ENCODE measurements around the gene API5. TPM values are rescaled to one million over a fixed set of nuclear protein-coding genes. Genes with fewer than 3 reads are reported as not detected.

API5 gene
- total RNA-seq, 2 experiments from 2014 or later, result 133 to 163 TPM

GRCh38 chr11:43360361-43361032, 48.7 kb downstream of the API5 start:
- ATAC-seq (no peak), DNase-seq (no peak)
- intact Hi-C loops (cut with DNase I, micrococcal nuclease), result no loop called here
- peak overlapping the region; percentile 98 for H3K4me3 Mint-ChIP-seq
- peaks cover 46% of the 10 kb centered on the region for H3K4me1 Mint-ChIP-seq
- no peaks in the 10 kb centered on the region for H3K27me3 Mint-ChIP-seq
- peak overlapping the region; percentile 93 for H3K27ac Mint-ChIP-seq
- CTCF ChIA-PET, result interaction anchor here (0.6 to 1.2 kb wide), 3 partner anchors 49 to 521 kb away, joined by 3 to 5 read pairs (median 3); partner anchors contain the start of gene API5
- POLR2A ChIA-PET, result interaction anchor here (1.1 kb wide), 1 partner anchor 19 kb away, joined by 3 read pairs; no protein-coding TSS in a partner anchor
- peaks cover 17% of the 10 kb centered on the region for H3K36me3 Mint-ChIP-seq (ENCODE audit: low read depth)
- H3K9me3 Mint-ChIP-seq (ENCODE audit: low read depth), result no peaks in the 10 kb centered on the region

GRCh38 chr11:43366677-43367076, 54.9 kb downstream of the API5 start:
- Mint-ChIP-seq H3K27me3 (no peaks in the 10 kb centered on the region), H3K36me3 (ENCODE audit: low read depth) (peaks cover 31% of the 10 kb centered on the region), H3K27ac (no peak overlapping the region), H3K4me1 (peaks cover 58% of the 10 kb centered on the region), H3K9me3 (ENCODE audit: low read depth) (no peaks in the 10 kb centered on the region), H3K4me3 (no peak overlapping the region)
- intact Hi-C loops (cut with DNase I, micrococcal nuclease), result no loop called here
- CTCF ChIA-PET, result no interaction called here
- DNase-seq (no peak), ATAC-seq (no peak)
- POLR2A ChIA-PET, result interaction anchor here (1.1 kb wide), 1 partner anchor 55 kb away, joined by 3 read pairs; the partner anchor contains the start of gene API5

- ATAC-seq, result peak; percentile 51
- POLR2A ChIA-PET, result interaction anchor here (1.1 to 1.3 kb wide), 2 partner anchors 9 to 55 kb away, joined by 3 to 6 read pairs; partner anchors contain the start of genes API5 and TTC17
- no peak for DNase-seq
- Mint-ChIP-seq H3K36me3 (ENCODE audit: low read depth) (peaks cover 28% of the 10 kb centered on the region), H3K27me3 (no peaks in the 10 kb centered on the region), H3K9me3 (ENCODE audit: low read depth) (no peaks in the 10 kb centered on the region), H3K4me3 (no peak overlapping the region), H3K4me1 (peaks cover 52% of the 10 kb centered on the region), H3K27ac (no peak overlapping the region)
- CTCF ChIA-PET, result interaction anchor here (0.7 kb wide), 1 partner anchor 17 kb away, joined by 4 read pairs; no protein-coding TSS in a partner anchor
- intact Hi-C loops (cut with DNase I, micrococcal nuclease), result no loop called here
Observed at GRCh38 chr11:43367382-43368178, 55.8 kb downstream of the API5 start.

GRCh38 chr11:43376065-43376464, 64.3 kb downstream of the API5 start:
- intact Hi-C loops (cut with DNase I, micrococcal nuclease), result no loop called here
- no peak overlapping the region for H3K27ac Mint-ChIP-seq
- no peaks in the 10 kb centered on the region for H3K27me3 Mint-ChIP-seq
- ChIA-PET POLR2A (no interaction called here), CTCF (no interaction called here)
- H3K36me3 Mint-ChIP-seq (ENCODE audit: low read depth), result peaks cover 27% of the 10 kb centered on the region
- H3K4me3 Mint-ChIP-seq, result no peak overlapping the region
- peaks cover 17% of the 10 kb centered on the region for H3K4me1 Mint-ChIP-seq
- no peak for DNase-seq
- no peak for ATAC-seq
- H3K9me3 Mint-ChIP-seq (ENCODE audit: low read depth), result no peaks in the 10 kb centered on the region

GRCh38 chr11:43376594-43376993, 64.8 kb downstream of the API5 start:
- Mint-ChIP-seq H3K9me3 (ENCODE audit: low read depth) (no peaks in the 10 kb centered on the region), H3K4me1 (peaks cover 15% of the 10 kb centered on the region), H3K4me3 (no peak overlapping the region), H3K27ac (no peak overlapping the region), H3K36me3 (ENCODE audit: low read depth) (peaks cover 28% of the 10 kb centered on the region), H3K27me3 (no peaks in the 10 kb centered on the region)
- DNase-seq, result no peak
- peak; percentile 63 for ATAC-seq
- ChIA-PET CTCF (no interaction called here), POLR2A (no interaction called here)
- intact Hi-C loops (cut with DNase I, micrococcal nuclease), result no loop called here

- POLR2A ChIA-PET, result no interaction called here
- CTCF ChIA-PET, result interaction anchor here (1.2 kb wide), 1 partner anchor 9 kb away, joined by 4 read pairs; no protein-coding TSS in a partner anchor
- ATAC-seq, result no peak
Observed at GRCh38 chr11:43377389-43377788, 65.6 kb downstream of the API5 start.

GRCh38 chr11:43378897-43379296, 67.1 kb downstream of the API5 start:
- no peak overlapping the region for H3K4me3 Mint-ChIP-seq
- CTCF ChIA-PET, result interaction anchor here (1.1 to 1.4 kb wide), 2 partner anchors 17 to 42 kb away, joined by 3 to 4 read pairs; no protein-coding TSS in a partner anchor
- POLR2A ChIA-PET, result no interaction called here
- ATAC-seq (no peak), DNase-seq (no peak)
- peaks cover 15% of the 10 kb centered on the region for H3K4me1 Mint-ChIP-seq
- peaks cover 29% of the 10 kb centered on the region for H3K36me3 Mint-ChIP-seq (ENCODE audit: low read depth)
- intact Hi-C loops (cut with DNase I, micrococcal nuclease), result no loop called here
- no peaks in the 10 kb centered on the region for H3K9me3 Mint-ChIP-seq (ENCODE audit: low read depth)
- no peaks in the 10 kb centered on the region for H3K27me3 Mint-ChIP-seq
- no peak overlapping the region for H3K27ac Mint-ChIP-seq

More at GRCh38 chr11:43377389-43377788, 65.6 kb downstream of the API5 start:
- Mint-ChIP-seq H3K4me1 (peaks cover 15% of the 10 kb centered on the region), H3K36me3 (ENCODE audit: low read depth) (peaks cover 31% of the 10 kb centered on the region), H3K27ac (no peak overlapping the region), H3K27me3 (no peaks in the 10 kb centered on the region), H3K4me3 (no peak overlapping the region), H3K9me3 (ENCODE audit: low read depth) (no peaks in the 10 kb centered on the region)
- intact Hi-C loops (cut with DNase I, micrococcal nuclease), result no loop called here
- DNase-seq, result no peak

- DNase-seq, result no peak
- H3K36me3 Mint-ChIP-seq (ENCODE audit: low read depth), result peaks cover 22% of the 10 kb centered on the region
- CTCF ChIA-PET, result interaction anchor here (0.7 to 1.2 kb wide), 2 partner anchors 11 to 809 kb away, joined by 3 to 4 read pairs; no protein-coding TSS in a partner anchor
Observed at GRCh38 chr11:43381802-43382201, 70.0 kb downstream of the API5 start.

GRCh38 chr11:43382614-43383013, 70.8 kb downstream of the API5 start:
- no peak for ATAC-seq
- peaks cover 19% of the 10 kb centered on the region for H3K36me3 Mint-ChIP-seq (ENCODE audit: low read depth)
- CTCF ChIA-PET, result no interaction called here
- DNase-seq, result no peak
- H3K27me3 Mint-ChIP-seq, result no peaks in the 10 kb centered on the region
- H3K27ac Mint-ChIP-seq, result no peak overlapping the region
- no peaks in the 10 kb centered on the region for H3K4me1 Mint-ChIP-seq
- no peaks in the 10 kb centered on the region for H3K9me3 Mint-ChIP-seq (ENCODE audit: low read depth)
- no peak overlapping the region for H3K4me3 Mint-ChIP-seq
- POLR2A ChIA-PET, result no interaction called here
- intact Hi-C loops (cut with DNase I, micrococcal nuclease), result no loop called here

More at GRCh38 chr11:43381802-43382201, 70.0 kb downstream of the API5 start:
- Mint-ChIP-seq H3K27me3 (no peaks in the 10 kb centered on the region), H3K27ac (no peak overlapping the region), H3K4me3 (no peak overlapping the region), H3K4me1 (peaks cover 2% of the 10 kb centered on the region), H3K9me3 (ENCODE audit: low read depth) (no peaks in the 10 kb centered on the region)
- ATAC-seq, result no peak
- POLR2A ChIA-PET, result no interaction called here
- intact Hi-C loops (cut with DNase I, micrococcal nuclease), result no loop called here

GRCh38 chr11:43384393-43384792, 72.6 kb downstream of the API5 start:
- H3K27ac Mint-ChIP-seq, result no peak overlapping the region
- no peaks in the 10 kb centered on the region for H3K4me1 Mint-ChIP-seq
- intact Hi-C loops (cut with DNase I, micrococcal nuclease), result no loop called here
- no peaks in the 10 kb centered on the region for H3K27me3 Mint-ChIP-seq
- no peak overlapping the region for H3K4me3 Mint-ChIP-seq
- ChIA-PET POLR2A (no interaction called here), CTCF (interaction anchor here (0.6 to 0.7 kb wide), 3 partner anchors 17 to 47 kb away, joined by 3 to 4 read pairs (median 3); no protein-coding TSS in a partner anchor)
- no peak for ATAC-seq
- H3K9me3 Mint-ChIP-seq (ENCODE audit: low read depth), result no peaks in the 10 kb centered on the region
- H3K36me3 Mint-ChIP-seq (ENCODE audit: low read depth), result peaks cover 21% of the 10 kb centered on the region
- DNase-seq, result no peak

- H3K36me3 Mint-ChIP-seq (ENCODE audit: low read depth), result peaks cover 62% of the 10 kb centered on the region
- H3K27ac Mint-ChIP-seq, result peak overlapping the region; percentile 60
- no peak overlapping the region for H3K4me3 Mint-ChIP-seq
- ATAC-seq (peak; percentile 70), DNase-seq (no peak)
- no peaks in the 10 kb centered on the region for H3K27me3 Mint-ChIP-seq
- H3K9me3 Mint-ChIP-seq (ENCODE audit: low read depth), result no peaks in the 10 kb centered on the region
- H3K4me1 Mint-ChIP-seq, result peaks cover 33% of the 10 kb centered on the region
- POLR2A ChIA-PET, result no interaction called here
- CTCF ChIA-PET, result no interaction called here
- intact Hi-C loops (cut with DNase I, micrococcal nuclease), result loop anchor here in 1 of 2 experiments (5.0 kb wide), 1 partner anchor 80 kb away; the partner anchor contains the start of gene API5
Observed at GRCh38 chr11:43392713-43393112, 80.9 kb downstream of the API5 start.

Data from activated CD4-positive, alpha-beta T cell treated with anti-CD3 and anti-CD28 coated beads for 36 hours (primary cell).